NCI-H146 treated with DMSO at 0.1 percent for 48 hours (cell line): ENCODE measurements around the gene ACO2.
"Not testable (repeated sequence)": the region's sequence is repeated elsewhere in the genome, so short reads cannot be mapped to it uniquely, and the experiment has no call there.

Source experiments
- DNase-seq: peaks from one replicate; lab custom pipeline; 2025; ENCODE audit not compliant: unreplicated experiment; lab: John Stamatoyannopoulos, UW

Gene ACO2

DNA sequence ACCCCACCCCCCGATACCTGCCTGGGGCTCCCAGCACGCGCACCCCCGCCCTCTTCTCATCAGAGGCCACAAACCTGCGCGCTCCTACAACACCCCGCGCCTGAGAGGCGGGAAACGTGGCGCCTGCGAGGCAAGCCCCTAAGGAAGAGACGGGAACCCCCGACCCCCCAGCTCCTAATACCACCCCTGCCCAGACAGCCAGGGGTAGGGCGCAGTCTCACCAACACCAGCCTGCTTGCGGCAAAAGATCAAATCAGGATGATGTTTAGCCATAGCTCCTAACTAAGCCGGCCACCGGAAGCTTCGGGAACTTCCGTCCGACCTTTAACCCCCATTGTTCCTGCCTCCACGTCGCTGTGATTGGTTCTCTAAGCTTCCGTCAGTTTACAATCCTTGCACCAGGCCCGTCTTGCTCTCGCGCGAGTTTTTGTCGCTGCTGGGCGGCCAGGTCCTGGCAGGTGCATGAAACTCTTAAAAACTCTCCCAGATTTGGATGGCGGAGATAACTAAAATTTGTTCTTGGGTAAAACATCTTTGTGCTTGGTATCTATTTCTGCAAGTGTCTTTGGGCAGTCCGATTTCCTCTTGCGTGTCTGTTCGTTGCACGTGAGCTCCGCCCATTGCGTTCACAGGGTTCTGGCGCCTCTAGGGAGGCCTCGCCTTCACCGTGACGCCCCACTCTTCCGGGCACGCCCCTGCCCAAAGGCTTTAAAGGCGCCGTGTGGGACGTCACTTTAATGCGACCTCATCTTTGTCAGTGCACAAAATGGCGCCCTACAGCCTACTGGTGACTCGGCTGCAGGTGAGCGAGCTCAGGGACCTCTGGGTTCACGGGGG, at the start of gene ACO2, which contains the start of gene PHF5A:
Gene ACO2 (plus strand): TSS at position 737 of the 837 bp plus-strand sequence. CDS start 30 bp downstream, at position 767.
Gene PHF5A (minus strand): TSS at position 312 of the 837 bp plus-strand sequence. CDS start 39 bp downstream, at position 273.
- DNase-seq: peak; percentile 96

DNA sequence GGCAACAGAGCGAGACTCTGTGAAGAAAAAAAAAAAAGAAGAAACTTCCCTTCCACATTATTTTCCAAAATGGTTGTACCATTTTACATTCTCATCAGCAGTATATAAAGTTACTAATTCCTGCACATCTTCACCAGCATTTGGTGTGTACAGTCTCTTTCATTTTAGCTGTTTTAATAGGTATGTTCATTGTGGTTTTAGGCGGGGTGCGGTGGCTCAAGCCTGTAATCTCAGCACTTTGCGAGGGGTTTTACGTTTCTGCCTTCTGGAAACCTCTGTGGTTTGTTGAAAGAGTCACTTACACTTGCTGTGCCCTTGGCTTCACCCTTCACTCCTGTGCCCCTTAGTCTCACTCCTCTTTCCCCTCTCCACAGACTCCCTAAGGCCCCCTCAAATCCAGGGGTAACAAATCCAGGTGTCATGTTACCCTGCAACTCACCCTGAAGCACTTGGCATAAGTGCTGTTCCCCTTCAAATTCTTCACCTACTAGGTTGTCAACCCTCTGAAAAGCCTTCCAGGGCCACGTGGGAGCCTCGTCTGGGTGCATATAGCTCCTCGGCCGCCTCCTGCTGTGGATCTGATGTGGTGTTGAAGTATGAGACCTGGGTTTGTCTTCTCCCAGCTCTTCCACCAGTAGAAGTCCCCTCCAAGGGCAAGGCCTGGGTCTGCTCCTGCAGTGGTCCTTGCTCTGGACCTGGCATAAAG, 43.1 kb upstream of the ACO2 start:
- no peak for DNase-seq

DNA sequence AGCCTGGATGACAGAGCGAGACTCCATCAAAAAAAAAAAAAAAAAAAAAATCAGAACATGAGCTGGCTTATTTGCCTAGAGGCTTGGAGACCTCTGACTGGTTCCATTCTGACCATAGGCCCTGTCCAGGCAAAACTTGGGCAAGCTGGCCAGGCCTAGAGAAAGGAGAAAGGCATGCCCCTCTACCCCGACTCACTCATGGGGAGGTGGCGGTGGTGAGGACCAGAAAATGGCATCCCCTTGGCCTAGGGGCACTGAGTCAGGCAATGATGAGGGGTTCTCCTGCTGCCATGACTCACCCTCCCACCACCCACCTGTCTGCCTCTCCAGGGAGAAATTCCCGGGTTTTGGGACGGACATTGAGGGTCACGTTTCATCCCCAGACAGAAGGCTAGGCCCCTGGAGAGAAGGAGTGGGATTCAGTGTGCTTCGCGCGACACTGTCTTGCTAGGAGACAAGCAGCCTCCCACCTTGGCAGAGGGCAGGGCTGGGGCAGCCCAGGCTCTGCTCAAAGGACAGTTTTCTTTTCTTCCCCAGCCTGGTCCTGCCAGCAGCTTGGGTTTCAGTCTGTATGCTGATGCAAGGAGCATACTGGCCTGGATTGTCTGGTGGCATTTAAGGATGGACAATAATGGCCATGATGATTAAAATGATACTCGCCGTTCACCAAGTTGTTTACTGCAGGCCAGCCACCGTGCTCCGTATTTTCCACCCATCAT, 39.5 kb upstream of the ACO2 start:
- no peak for DNase-seq

DNA sequence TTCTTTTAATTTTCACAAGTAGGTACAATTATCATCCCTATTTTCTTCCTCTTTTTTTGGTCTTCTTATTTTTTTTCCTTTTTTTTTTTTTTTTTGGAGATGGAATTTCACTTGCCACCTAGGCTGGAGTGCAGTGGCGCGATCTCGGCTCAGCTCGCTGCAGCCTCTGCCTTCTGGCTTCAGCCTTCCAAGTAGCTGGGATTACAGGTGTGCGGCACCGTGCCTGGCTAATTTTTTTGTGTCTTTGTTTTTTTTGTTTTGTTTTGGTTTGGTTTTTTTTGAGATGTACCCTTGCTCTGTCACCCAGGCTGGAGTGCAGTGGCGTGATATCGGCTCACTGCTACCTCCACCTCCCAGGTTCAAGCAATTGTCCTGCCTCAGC, 39.0 kb upstream of the ACO2 start:
- DNase-seq: no peak

DNA sequence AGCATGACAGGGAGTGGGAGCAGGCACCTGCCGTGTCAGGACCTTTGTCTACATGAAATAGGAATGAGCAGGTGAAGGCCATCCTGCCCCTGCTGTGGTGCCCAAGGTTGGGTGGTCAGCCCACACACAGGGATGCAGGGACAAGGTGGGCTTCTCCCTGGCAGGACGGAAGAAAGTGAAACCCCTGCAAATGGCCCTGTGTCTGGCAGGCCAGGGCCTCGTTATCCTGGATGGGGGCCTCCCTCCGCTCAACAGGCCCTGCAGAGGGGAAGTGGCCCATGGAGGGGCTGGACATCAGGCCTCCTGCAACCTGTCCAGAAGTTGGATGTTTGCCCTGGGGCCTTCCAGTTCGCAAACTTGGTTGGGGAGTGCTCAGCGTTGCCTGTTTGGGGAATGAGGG, 37.3 kb upstream of the ACO2 start:
- DNase-seq: no peak

- DNase-seq: not testable (repeated sequence)
These were observed 35.4 kb upstream of the ACO2 start for GRCh38 chr22:41433480-41433879.

DNA sequence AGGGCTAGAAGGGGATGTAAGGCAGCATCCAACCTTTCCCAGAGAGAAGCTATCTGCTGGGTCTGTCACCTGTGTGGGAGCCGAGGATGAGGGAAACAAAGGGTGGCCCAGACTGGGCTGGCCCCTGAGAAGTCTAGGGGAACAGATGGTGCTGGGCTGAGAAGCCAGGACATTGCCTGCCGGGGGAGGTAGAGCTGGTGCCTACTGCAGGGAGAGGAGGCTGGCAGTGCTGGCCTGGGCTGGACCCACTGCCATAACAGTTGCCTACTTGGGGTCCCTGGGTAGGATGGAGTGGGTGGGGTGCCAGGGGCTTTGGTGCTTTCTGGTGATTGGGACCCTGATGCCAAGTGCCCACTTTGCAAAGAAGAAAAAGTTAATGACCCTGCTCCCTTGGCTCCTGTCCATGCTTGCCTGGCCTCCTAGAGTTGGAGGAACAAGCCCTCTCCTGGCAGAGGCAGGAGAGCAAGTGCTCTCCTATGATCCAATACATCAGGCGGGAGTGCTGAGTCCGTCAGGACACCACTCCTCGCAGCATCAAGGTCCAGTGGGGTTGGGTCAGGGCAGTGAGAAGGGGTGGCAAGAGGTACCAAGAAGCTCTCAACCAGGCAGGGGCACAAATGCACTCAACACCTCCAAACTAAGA, 34.4 kb upstream of the ACO2 start:
- DNase-seq: not testable (repeated sequence)

GRCh38 chr22:41435560-41435959, 33.4 kb upstream of the ACO2 start:
- no peak for DNase-seq

- no peak for DNase-seq
These were observed 32.4 kb upstream of the ACO2 start for GRCh38 chr22:41436322-41437113.

DNA sequence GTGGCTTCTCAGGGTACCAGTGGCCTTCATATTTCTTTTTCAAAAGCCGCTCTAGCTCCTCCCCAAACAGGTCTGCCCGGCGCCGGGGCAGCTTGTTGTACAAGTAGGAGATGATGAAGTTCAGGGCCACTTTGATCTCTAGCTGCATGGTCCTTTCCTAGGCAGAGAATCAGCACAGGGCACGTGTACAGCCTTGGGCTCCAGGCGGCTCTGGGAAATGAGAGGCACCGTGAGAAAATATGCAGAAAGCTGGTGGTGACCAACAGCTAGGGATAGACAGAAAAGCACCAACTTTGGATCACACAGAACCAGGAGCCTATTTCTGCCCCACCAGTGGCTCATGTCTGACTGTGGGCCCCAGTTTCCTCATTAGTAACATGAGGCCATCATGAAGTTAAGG, 31.7 kb upstream of the ACO2 start:
- no peak for DNase-seq

GRCh38 chr22:41440511-41440910, 28.4 kb upstream of the ACO2 start:
- DNase-seq: not testable (repeated sequence)

DNA sequence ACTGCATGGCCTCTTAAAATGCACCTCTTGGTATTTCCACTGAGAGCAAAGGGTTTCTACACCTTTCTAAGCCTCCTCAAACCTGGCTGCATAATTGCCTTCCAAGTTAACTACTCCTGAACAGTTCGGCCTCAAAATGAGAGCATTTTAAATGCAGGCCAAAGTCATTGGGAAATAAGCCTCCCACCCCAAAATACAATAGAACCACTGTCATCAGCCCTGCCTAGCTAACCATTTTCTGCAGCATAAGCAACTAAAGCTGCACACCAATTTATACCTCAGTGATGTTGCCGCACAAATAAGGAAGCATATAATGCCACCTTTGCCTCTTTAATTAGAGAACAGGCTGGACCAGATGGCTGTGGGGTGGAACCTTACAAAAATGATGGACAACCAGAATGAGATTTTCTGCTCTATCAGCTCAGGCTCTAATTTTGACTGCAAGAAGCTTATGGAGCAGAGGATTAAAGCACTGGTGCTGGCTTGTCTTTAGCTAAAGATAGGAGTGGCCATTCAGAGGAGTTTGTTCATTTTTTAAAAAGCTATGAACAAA, 26.6 kb upstream of the ACO2 start:
- no peak for DNase-seq

DNA sequence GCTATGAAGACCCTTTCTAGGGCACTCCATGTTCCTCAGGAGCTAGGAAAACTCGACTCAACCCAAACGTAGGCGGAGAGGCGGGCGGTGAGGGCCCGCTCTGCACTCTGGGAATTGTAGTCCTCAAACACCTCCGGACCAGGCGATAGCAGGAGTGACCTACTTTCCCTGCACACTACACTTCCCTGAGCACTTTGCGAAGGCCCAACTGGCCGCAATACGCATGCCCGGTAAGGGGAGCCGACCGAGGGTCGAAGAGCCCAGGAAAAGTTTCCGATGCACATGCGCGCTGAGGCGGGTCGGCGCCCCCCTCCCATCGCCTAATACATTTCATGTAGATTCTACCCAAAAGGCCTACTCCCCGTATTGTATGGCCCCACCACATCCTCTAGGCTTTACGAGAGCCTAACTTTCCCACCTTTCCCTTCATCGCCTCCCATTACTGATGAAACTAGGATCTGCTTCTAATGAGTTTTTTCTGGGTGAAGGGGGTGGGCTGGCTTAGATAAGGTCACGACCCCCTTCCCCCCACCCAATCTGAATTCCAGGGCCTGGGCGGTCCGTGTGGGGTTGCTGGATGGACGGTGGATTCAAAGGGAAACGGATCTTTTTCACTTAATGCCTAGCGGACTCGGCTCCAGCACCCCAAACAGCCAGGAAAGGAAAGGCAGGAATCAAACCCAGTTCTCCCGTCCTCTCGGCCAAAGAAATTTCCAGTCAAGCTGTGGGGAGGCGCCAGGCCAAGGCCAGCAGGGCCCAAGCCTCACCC, 24.4 kb upstream of the ACO2 start:
- DNase-seq: peak; percentile 80

DNA sequence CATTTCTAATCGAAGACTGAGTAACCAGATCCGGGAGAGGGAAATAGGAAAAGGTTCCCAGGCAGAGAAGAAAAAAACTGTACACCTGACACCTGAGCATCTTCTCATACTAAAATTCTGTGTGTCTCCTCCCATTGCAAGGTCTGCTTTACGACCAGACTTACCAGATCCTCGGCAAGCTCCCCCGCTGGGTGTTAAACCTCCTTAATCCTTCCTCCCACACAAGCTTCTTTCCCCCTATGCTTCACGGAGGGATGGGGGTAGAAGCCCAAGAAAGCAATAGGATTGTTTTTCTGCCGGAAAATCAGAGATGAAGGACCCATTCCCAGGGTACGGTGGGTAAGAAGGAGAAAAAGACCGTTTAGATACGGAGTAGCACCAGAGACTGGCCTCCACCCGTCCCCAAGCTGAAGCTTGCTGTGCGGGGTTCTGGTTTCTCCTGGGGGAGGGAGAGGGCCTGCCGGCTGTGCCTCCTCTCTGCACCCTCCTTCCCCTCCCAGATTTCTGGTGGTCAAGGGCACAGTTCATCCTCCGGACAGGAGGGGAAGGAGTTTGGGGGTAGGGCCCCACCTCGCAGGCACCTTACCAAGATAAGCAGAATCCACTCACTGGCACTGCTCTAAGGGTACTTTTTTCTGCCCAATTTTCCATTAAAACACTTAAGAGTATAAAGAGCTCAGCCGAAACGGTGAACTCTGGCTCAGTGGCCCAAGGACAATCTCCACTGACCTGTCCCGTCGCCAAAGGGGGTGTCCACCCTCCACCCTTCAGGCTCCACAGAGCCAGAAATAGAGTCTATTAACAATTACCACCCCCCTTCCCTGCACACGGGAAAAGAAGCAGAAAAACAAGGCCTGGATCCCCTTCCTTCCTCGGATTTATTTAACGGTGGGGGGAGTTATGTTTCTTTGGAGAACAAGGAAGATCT, 23.5 kb upstream of the ACO2 start:
- DNase-seq: peak; percentile 32

- no peak for DNase-seq
These were observed 22.8 kb upstream of the ACO2 start for GRCh38 chr22:41446057-41446501.

DNA sequence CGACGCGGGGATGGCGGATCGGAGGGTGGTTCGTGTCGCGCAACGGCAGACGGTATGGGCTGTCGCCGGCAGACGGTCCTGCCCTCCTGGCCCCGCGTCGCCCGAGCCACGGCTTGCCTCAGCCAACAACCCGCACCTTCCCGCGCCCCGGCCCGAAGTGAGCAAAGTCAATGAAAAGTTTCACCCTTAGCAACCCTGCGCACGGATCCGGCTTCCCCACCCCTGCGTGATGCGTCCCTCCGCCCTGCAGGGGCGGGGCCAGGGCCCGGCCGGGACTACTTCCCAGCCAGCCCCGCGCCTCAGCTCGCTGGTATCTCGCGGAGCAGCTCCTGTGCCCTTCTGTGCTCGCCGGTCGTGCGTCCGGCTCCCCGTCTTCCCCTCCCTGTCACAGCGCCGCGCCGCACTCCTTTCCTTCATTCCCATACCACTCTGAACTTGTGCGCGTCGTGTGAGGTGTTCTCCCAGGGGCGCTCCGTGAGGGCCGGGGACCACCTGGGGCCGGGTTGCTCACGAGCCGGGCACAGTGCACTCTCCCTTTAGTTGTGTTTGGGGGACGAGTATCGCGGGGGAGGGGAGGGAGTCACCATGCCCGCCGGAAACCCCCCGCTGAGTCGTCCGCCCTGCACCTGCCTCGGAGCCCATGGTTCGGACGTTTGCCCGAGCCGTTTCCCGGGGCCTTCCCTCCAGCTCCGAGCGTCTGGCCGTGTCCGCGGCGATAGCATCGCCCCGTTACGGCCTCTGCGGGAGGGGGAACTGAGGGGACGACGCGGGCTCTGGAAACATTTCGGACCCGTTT, 22.1 kb upstream of the ACO2 start, which contains the start of gene TOB2:
Gene TOB2 (minus strand): TSS at position 163 of the 796 bp plus-strand sequence. CDS start 9,456 bp downstream, outside the sequence.
- peak; percentile 61 for DNase-seq
